ENCODE measurements around the gene DYSF. TPM values are rescaled to one million over a fixed set of nuclear protein-coding genes. Genes with fewer than 3 reads are reported as not detected.

The DYSF gene
- total RNA-seq, 1 experiment from 2014 or later = 0.31 TPM

DNA sequence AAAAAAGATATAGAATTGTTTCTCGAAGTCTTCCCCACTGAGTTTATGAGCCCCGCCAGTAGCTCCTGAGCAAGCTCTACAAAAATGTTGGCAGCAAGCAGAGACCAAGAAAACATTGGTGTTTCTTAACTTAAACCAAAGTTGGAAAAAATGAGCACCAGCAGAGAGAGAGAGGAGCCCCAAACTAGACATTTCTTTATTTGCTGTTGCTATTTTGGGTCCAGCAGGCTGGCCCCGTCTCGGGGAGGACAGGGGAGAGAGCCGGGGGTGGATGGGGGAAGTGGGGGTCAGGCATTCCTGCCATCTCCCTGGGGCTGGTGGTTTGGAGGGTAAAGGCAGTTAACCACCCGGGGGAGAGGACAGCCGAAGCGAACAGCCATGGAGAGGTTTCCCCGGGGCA, 113.0 kb downstream of the DYSF start:
- H3K9me3 ChIP-seq (ENCODE audit: control insufficient read depth, insufficient read depth, low read depth, low read length) = no peaks in the 10 kb centered on the region
- H3K4me1 ChIP-seq (ENCODE audit: control insufficient read depth, insufficient read depth, low read length) = no peaks in the 10 kb centered on the region
- TF ChIP-seq, protein P1, sequence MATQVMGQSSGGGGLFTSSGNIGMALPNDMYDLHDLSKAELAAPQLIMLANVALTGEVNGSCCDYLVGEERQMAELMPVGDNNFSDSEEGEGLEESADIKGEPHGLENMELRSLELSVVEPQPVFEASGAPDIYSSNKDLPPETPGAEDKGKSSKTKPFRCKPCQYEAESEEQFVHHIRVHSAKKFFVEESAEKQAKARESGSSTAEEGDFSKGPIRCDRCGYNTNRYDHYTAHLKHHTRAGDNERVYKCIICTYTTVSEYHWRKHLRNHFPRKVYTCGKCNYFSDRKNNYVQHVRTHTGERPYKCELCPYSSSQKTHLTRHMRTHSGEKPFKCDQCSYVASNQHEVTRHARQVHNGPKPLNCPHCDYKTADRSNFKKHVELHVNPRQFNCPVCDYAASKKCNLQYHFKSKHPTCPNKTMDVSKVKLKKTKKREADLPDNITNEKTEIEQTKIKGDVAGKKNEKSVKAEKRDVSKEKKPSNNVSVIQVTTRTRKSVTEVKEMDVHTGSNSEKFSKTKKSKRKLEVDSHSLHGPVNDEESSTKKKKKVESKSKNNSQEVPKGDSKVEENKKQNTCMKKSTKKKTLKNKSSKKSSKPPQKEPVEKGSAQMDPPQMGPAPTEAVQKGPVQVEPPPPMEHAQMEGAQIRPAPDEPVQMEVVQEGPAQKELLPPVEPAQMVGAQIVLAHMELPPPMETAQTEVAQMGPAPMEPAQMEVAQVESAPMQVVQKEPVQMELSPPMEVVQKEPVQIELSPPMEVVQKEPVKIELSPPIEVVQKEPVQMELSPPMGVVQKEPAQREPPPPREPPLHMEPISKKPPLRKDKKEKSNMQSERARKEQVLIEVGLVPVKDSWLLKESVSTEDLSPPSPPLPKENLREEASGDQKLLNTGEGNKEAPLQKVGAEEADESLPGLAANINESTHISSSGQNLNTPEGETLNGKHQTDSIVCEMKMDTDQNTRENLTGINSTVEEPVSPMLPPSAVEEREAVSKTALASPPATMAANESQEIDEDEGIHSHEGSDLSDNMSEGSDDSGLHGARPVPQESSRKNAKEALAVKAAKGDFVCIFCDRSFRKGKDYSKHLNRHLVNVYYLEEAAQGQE (IDR thresholded peaks at IDR 0.05; ENCODE audit: insufficient read depth in 1 of 2, low read depth in 2 of 2, low read length in 1 of 2) = no peak
- no peak for TF ChIP-seq POLR2AphosphoS5 (IDR thresholded peaks at IDR 0.05; ENCODE audit: low read depth, low read length)
- no peak for TF ChIP-seq SIN3A (IDR thresholded peaks at IDR 0.05; ENCODE audit: borderline replicate concordance, insufficient read depth, low read depth, low read length)
- TF ChIP-seq, protein P2, sequence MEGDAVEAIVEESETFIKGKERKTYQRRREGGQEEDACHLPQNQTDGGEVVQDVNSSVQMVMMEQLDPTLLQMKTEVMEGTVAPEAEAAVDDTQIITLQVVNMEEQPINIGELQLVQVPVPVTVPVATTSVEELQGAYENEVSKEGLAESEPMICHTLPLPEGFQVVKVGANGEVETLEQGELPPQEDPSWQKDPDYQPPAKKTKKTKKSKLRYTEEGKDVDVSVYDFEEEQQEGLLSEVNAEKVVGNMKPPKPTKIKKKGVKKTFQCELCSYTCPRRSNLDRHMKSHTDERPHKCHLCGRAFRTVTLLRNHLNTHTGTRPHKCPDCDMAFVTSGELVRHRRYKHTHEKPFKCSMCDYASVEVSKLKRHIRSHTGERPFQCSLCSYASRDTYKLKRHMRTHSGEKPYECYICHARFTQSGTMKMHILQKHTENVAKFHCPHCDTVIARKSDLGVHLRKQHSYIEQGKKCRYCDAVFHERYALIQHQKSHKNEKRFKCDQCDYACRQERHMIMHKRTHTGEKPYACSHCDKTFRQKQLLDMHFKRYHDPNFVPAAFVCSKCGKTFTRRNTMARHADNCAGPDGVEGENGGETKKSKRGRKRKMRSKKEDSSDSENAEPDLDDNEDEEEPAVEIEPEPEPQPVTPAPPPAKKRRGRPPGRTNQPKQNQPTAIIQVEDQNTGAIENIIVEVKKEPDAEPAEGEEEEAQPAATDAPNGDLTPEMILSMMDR (IDR thresholded peaks at IDR 0.05) = no peak
- no peak for TF ChIP-seq TCF7L2 (IDR thresholded peaks at IDR 0.05; ENCODE audit: low read depth, low read length)
- intact Hi-C loops (cut with micrococcal nuclease; ENCODE audit: unreplicated experiment) = no loop called here
- no peaks in the 10 kb centered on the region for H3K27me3 ChIP-seq (ENCODE audit: control insufficient read depth, insufficient read depth, low read length)
- POLR2A ChIA-PET = no interaction called here
- in situ Hi-C loops (cut with HindIII; ENCODE audit: low pct_unique_long_range_greater_than_20kb, low sequenced_read_pairs) = no loop called here
- CTCF ChIA-PET = interaction anchor here (0.6 kb wide), 1 partner anchor 55 kb away, joined by 4 read pairs; no protein-coding TSS in a partner anchor
- no peak for ATAC-seq
- H3K36me3 ChIP-seq (ENCODE audit: control insufficient read depth, insufficient read depth, low read length) = no peaks in the 10 kb centered on the region
- no TSS peak for BruUV-seq (replicated peaks)
- H3K4me3 ChIP-seq (ENCODE audit: low read depth in 2 of 2, low read length in 2 of 2) = no peak overlapping the region
- DNase-seq (ENCODE audit: low read depth, low spot score) = no peak
- no peak overlapping the region for H3K27ac ChIP-seq (ENCODE audit: low read length)

DNA sequence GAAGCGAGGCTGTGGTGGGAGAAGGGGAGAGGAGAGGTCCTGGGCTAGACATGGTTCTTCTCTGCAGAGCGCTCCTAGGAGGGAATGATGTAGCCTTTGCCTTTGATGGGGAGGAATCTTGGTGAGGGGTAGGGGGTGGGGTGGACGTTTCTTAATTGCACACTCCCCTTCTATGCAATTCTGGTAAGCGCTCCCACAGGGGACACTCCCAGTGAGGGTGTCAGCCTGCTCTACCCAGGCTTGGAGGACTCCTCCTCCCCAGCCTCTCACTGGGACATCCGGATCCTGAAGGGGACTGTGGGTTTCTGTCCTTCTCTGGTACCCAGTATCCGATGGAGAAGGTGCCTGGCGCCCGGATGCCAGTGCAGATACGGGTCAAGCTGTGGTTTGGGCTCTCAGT, 114.3 kb downstream of the DYSF start:
- intact Hi-C loops (cut with micrococcal nuclease; ENCODE audit: unreplicated experiment) = no loop called here
- no peaks in the 10 kb centered on the region for H3K36me3 ChIP-seq (ENCODE audit: control insufficient read depth, insufficient read depth, low read length)
- no TSS peak for BruUV-seq (replicated peaks)
- ATAC-seq (no peak), DNase-seq (ENCODE audit: low read depth, low spot score) (no peak)
- no peak overlapping the region for H3K4me3 ChIP-seq (ENCODE audit: low read depth in 2 of 2, low read length in 2 of 2)
- H3K27me3 ChIP-seq (ENCODE audit: control insufficient read depth, insufficient read depth, low read length) = no peaks in the 10 kb centered on the region
- no peaks in the 10 kb centered on the region for H3K4me1 ChIP-seq (ENCODE audit: control insufficient read depth, insufficient read depth, low read length)
- H3K9me3 ChIP-seq (ENCODE audit: control insufficient read depth, insufficient read depth, low read depth, low read length) = no peaks in the 10 kb centered on the region
- ChIA-PET POLR2A (no interaction called here), CTCF (no interaction called here)
- no peak overlapping the region for H3K27ac ChIP-seq (ENCODE audit: low read length)
- TF ChIP-seq TCF7L2 (IDR thresholded peaks at IDR 0.05; ENCODE audit: low read depth, low read length) (no peak), POLR2AphosphoS5 (IDR thresholded peaks at IDR 0.05; ENCODE audit: low read depth, low read length) (no peak), SIN3A (IDR thresholded peaks at IDR 0.05; ENCODE audit: borderline replicate concordance, insufficient read depth, low read depth, low read length) (no peak)
- TF ChIP-seq, protein P1 (IDR thresholded peaks at IDR 0.05; ENCODE audit: insufficient read depth in 1 of 2, low read depth in 2 of 2, low read length in 1 of 2) = no peak
- TF ChIP-seq, protein P2 (IDR thresholded peaks at IDR 0.05) = no peak
- in situ Hi-C loops (cut with HindIII; ENCODE audit: low pct_unique_long_range_greater_than_20kb, low sequenced_read_pairs) = no loop called here
